D341Med (cell line): Measurements from ENCODE around the gene CSNK2A1.
"Not testable (repeated sequence)": the region's sequence is repeated elsewhere in the genome, so short reads cannot be mapped to it uniquely, and the experiment has no call there.

ENCODE experiments used
- DNase-seq: peaks from one replicate; pipeline ENCODE4 v3.0.0; 2012; ENCODE audit warnings: low spot score

The CSNK2A1 gene

DNA sequence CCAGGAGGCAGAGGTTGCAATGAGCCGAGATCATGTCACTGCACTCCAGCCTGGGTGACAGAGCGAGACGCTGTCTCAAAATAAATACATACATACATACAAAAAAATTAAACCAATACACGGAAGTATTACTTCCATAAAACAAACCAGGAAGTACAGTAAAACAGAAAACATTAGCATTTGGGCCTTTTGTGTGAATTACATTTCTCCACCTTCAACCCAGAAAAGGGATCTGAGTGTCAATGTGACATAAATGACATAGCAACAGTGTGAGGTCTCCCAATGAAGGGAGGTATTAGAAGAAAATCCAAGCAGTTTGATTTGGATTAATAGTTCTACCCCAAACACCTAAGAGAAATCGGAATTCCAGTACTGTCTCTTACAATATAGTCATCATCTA lies 10.1 kb downstream of the CSNK2A1 start:
- DNase-seq, result no peak

DNA sequence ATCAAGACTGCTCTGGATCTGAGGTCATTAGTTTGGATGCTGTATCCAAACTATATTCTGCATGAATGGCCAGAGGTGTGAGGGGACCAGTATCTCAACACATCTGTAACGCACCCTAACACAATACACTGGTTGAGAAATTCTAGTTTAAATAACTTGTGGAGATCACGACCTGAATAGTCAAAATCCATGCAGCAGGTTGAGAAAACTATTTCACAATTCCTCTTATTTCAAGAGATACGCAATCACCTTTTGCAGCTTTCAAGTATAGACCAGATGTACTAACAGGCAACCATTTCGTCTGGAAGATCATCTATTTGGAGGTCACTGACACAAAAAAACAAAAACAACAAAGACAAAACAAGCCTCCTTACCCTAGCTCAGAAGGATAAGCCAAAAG lies 11.1 kb downstream of the CSNK2A1 start:
- DNase-seq, result no peak

DNA sequence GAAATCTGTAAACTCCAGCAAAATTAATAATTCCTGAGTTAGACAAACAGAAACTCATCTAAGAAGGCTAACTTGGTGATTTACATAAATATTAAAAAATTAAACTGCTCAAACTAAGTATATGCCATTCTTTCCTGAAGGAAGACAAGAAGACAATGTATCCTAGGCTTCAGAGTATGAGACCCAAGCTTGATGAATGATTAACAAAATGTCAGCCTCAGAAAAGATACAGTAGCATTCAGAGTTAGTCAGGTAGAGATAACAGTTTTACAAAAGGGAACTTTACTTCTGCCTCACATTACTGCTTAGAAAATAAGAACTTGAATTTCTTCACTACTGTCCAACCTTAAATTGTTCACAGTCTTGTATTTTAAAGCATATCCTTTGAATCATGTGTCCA lies 12.0 kb downstream of the CSNK2A1 start:
- no peak for DNase-seq

DNA sequence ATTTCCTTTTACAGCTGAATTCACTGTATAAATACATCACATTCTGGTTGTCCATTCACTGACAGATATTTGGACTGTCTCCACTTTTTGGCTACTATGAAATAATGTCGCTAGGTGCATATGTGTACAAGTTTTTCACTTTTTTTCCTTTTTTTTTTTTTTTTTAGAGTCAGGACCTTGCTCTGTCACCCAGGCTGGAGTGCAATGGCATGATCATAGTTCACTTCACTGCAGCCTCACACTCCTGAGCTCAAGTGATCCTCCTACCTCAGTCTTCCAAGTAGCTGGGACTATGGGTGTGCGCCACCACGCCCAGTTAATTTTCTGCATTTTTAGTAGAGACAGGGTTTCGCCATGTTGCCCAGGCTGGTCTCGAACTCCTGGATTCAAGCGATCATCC lies 13.3 kb downstream of the CSNK2A1 start:
- DNase-seq, result no peak

DNA sequence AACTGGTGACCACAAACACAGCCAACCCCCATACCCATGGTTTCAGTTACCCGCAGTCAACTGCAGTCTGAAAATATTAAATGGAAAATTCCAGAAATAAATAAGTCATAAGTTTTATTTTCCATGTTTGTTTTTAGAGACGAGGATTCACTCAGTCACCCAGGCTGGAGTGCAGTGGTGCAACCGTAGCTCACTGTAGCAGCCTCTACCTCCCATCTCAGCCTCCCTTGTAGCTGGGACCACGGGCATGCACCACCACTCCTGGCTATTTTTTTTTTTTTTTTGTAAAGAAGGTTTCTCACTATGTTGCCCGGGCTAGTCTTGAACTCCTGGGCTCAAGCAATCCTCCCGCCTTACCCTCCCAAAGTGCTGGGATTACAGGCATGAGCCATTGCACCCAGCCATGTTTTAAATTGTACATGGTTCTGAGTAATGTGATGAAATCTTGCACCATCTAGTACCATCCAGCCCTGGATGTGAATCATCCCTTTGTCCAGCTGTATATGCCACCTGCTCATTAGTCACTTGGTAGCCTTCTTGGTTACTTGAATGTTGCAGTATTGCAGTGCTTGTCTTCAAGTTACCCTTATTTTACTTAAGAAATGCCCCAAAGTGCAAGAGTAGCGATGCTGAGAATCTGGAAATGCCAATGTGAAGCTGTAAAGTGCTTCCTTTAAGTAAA lies 14.5 kb downstream of the CSNK2A1 start:
- no peak for DNase-seq

DNA sequence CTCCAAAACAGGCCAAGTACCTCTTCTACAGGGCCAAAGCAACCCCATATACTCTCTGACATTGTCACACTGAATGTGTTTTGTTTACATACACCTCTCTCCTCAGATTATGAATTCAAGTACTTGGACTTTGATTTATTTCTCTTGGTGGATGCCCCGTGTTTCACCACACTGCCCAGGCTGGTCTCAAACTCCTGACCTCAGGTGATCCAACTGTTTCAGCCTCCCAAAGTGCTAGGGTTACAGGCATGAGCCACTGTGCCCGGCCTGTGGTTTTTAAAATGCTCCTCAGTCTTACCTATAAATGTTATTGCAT lies 16.1 kb downstream of the CSNK2A1 start:
- DNase-seq, result no peak

DNA sequence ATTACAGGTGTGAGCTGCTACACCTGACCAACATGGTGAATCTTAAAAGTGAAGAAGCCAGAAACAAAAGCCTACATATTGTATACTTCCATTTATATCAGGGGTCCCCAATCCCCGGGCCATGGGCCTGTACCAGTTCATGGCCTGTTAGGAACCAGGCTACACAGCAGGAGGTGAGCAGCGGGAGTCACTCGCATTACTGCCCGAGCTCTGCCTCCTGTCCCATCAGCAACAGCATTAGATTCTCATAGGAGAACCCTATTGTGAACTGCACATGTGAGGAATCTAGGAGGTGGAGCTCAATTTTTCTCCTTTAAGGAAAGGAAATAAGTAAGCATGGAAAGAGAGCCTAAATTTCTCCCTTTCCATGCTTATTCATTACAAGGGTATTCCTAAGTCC lies 21.7 kb downstream of the CSNK2A1 start:
- DNase-seq, result no peak

DNA sequence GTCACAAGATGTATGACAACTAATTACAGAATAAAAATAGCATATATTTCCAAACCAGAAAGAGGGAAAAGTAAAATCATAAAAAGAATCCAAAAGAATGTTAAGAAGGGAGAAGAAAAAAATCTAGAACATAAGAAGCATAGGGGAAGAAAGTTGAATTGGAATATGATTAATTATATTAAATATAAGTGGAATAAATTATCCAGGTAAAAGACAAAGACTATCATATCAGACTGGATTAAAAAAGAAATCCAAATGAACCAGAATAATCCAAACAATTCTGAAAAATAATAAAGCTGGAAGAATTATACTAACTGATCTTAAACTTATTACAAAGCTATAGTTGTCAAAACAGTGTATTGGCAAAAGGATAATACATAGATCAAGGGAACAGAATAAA lies 23.6 kb downstream of the CSNK2A1 start:
- no peak for DNase-seq

DNA sequence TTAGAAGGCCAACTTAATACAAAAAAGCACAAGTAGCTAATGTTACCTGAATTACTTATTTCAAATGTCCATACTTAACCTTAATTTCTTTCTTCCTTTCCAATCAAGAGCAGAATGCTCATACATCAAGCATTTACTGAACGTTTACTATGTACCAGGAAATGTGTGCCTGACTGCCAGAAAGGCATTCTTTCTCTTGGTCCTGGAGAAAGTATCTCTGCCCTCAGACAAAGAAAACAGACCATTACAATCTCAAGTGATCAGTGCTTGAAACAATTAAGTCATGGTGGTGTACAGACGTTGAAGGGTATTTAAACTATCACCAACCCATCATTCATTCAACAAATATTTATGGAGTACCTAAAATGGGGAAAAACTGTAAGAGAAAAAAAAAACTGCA lies 26.4 kb downstream of the CSNK2A1 start:
- no peak for DNase-seq

DNA sequence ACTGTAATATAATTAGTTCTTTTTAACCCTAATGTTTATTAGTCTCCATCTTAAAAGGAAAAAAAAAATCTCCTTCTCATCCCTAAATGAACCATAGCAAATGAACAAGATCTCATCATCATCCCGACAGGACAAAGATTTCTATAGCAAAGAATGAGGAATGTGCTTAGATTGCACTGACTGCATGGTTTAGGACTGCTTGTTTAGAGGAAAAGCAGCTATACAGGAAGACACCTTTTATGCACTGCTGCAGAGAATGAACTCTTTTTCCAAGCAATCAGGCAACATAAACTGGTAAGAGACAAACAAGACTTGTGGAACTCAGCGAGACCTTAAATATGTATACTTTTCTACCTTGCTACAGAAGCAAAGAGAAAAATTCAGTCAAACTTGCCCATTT lies 26.8 kb downstream of the CSNK2A1 start:
- no peak for DNase-seq

DNA sequence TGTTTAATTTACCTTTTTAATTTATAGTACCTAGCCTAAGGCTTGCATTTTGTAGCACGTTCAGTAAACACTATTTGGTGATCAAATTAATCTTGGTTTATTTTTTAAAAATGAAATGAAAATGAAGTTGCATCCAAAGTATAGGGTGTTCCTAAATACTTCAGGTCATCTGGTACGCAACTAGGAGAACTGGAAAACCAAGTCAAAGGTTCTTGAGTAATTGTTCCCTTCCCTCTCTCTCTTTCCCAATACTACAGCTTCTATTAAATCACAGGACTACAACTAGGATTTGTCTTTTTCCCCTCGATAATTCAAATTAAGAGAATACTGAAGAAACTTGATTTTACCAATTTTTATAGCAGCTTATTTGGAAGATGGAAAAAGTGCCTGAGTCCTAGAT lies 27.9 kb downstream of the CSNK2A1 start:
- DNase-seq, result no peak

DNA sequence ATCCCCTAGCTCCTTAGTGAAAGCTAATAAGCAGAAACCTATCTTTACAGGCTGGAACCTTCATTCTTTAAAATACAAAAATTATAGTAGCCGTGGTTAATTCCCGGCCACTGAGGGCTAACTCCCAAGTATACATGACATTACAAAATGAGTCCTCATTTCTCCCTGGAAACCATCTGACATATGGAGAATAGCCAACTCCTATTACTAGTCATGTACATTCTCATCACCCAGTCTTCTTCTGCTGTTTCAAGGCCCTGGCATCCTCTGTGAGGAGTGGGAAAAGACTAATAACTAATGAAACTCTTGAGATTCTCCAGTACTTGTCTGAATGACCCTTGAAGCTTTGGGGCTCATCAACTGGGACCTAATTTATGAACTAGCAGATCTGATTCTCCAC lies 30.2 kb downstream of the CSNK2A1 start:
- no peak for DNase-seq

DNA sequence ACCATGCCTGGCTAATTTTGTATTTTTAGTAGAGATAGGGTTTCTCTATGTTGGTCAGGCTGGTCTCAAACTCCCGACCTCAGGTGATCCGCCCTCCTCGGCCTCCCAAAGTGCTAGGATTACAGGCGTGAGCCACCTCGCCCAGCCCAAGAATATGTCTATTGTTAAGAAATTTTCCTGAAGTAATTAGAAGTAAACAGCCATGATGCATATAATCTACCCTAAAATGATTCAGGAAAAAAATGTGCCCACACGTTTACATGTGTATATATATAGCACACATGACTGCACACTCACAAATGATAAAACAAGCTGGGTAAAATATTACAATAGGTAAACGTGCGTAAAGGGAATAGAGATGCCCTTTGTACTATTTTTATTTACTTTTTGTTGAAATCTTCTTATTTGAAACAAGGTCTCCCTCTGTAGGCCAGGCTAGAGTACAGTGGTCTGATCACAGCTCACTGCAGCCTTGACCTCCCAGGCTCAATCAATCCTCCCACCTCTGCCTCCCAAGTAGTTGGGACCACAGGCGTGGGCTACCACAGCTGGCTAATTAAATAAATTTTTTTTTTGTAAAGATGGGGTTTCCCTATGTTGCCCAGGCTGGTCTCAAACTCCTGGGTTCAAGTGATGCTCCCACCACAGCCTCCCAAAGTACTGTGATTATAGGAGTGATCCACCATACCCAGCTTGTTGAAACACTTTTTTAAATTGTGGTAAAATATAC lies 33.1 kb downstream of the CSNK2A1 start:
- DNase-seq, result not testable (repeated sequence)

DNA sequence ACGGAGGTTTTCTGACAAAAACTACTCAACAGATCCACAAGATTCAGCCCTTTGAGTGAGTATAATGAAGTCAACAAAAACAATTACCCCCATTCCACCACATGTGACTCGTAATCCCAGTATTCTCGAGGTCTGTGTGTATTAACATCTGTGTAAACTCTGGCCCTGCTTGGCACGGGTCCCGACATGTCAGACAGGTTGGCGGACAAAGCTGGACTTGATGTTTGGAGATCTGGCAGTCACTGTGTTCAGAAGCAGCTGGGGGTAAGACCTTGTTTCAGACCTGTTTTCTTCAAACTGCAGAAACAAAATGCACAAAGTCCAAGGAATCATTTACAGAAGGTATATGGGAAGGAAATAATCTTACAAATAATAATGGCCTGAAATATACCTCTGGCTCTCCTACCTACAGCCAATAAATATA lies 35.2 kb downstream of the CSNK2A1 start:
- not testable (repeated sequence) for DNase-seq

DNA sequence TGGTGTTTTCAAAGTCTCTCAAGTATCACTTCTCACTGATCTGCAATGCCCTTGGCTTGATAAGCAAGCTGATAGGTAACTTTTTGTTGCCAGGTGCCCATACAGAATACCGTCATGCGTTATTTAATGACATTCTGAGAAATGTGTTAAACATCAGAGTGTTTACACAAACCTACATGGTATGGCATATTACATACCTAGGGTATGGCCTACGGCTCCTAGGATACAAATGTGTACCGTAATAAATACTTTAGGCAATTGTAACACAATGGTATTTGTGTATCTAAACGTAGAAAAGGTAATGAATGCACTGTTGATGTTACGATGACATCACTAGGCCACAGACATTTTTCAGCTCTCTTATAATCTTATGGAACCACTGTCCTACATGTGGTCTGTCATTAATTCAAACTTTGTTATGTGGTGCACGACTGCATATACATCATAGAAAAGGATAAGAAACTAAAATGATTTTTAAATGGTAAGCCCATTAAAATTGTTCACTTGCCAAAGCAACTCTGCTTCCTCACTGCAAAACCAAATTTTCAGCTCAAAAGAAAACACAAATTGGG lies 35.7 kb downstream of the CSNK2A1 start:
- DNase-seq, result no peak

DNA sequence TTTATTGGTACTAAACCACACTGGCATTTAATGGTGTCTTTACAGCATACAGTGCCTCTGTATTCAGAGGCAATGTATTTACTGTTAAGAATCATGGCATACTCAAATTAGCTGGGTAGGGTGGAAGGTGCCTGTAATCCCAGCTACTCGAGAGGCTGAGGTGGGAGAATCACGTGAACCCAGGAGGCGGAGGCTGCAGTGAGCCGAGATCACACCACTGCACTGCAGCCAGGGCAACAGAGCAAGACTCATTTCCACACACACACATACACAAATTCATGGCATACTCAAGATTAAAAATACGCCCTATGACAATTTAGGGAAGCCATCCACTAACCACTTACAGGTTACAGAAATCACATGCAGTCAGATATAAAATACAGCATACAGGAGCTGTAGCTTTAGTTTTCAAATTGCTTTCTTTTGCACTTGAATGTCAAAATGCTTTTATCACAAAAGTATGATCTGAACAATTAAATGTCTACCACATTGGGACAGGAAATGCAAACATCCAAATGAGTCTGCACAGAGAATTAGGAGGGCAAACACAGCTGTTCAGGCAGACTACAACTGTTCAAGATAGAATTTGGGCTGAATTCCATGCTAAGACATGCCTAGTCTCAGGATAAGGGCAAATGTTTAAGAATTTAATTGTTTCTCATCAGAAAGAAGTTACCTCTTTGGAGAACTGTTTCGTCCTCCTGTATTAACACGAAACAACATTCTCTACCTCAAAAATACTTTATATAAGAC lies 36.4 kb downstream of the CSNK2A1 start:
- DNase-seq, result no peak

DNA sequence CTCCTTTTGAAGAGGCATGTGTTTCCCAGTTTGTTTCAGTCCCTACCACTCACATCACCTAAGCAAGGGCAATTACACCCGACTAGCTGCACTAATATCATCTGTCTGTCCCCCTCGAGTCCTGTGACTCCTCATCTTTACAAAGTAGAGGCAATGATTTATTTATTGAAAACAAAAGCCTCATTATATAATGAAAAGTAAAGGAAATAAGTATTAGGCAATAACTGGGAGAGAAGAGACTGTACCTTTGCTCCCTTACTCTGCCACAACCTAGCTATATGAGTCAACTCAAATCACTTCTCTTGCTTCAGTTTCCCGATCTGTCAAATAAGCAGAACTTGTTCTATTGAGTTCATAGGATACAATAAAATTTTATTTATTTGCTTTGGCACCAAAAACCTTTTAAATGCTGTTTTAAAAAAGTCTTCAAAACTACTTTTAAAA lies 38.9 kb downstream of the CSNK2A1 start:
- DNase-seq, result no peak

DNA sequence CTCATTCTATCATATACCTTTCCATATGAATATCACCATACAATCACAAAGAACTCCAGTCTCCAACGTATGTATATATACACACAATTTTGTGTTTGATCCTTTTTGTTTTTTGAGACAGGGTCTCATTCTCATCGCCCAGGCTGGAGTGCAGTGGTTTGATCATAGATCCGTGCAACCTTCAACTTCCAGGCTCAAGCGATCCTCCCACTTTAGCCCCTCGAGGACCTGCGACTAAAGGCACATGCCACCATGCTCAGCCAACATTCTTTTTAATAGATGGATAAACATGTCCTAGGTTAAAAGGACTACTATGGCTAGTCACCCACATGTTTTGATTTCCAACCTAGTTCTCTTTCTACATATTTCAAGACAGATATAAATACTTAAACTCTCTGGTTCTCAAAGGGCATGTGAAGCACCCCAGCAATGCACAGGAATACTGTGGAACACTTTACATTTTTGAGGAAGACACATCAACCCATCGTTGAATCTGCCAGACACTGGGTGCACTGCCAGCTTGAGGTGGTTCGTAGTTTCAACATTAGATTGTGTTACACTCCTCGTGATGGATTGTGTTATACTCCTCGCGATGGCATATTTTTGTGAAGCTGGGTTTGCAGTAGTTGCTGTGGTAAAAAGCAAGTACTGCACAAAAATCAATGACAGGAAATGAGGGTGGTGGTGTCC lies 40.4 kb downstream of the CSNK2A1 start:
- DNase-seq, result no peak

DNA sequence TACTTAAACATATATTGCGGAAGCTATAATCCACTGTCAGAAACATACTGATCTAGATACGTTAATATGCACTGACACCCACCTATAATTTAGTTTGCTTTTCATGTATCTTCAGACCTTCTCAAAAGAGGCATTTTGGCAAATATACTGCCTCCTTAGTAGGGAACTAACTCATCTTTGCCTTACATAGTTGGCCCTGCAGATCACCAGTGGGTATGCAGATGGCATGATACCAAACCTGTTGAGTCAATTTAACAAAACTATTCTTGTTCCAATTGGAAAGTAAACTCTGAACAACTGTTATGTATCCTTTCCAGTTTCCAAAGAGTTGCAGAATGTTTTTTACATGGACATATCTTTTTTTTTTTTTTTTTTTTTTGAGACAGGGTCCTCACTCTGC lies 45.6 kb downstream of the CSNK2A1 start:
- DNase-seq, result no peak

DNA sequence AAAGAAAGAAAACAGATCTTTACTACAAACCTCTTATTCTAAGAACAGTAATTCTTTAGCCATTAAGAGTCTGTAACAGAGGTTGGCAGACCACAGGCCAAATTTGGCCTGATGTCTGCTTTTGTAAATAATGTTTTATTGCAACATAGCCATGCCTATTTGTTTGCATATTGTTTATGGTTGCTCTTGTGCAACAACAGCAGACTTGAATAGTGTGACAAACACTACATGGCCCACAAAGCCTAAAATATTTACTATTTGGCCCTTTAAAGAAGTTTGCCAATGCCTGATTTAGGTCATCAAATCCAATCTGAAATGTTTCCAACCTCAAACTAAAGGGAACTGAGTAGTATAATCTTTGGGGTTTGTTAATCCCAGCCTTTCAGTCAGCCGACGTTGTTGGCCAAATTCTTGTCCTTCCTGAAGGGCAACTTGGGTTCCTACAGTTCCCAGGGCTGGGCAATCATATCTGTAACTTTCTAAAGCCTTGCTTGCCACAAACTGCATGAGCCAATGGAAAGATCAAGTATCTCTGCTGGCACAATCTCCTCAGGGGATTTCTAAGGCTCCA lies 47.4 kb downstream of the CSNK2A1 start:
- no peak for DNase-seq

DNA sequence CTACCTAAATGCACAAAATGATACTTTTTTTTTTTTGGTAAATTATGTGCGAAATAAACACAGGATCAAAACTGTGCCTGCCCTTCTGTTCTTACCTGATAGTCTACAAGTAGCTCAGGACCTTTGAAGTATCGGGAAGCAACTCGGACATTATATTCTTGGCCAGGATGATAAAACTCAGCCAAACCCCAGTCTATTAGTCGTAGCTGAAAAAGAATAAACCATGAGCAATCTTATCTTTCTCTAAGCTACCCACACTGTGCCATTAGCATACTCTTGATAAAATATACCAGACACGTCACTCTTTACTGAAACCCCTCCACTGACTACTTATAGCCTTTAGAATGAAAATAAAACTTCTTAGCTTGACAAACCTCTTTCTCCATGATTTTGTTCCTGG lies 51.4 kb downstream of the CSNK2A1 start:
- no peak for DNase-seq

DNA sequence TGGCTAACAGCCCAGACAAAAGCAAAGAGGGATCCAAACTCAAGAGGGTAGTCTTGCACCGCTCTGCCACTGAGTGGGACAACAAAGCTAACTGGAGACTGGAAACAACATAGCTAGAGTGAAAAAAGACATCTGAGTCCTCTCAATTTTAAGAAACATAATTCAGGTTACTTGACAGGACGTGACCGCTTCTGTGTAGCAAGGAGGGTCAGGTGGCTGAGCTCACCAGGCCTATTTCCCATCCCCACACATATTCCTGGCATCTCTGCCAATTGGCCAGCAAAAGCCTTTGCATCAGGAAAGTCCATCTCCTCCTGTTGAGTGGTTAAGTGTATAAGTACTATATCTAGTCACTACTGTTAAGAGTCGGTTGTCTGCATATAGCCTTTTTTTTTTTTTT lies 55.9 kb downstream of the CSNK2A1 start:
- no peak for DNase-seq
